Naive B cell (primary cell): ENCODE results near the gene PAGE2. TPM values are rescaled to one million over a fixed set of nuclear protein-coding genes. Genes with fewer than 3 reads are reported as not detected.
"Not testable (repeated sequence)": the region's sequence is repeated elsewhere in the genome, so short reads cannot be mapped to it uniquely, and the experiment has no call there.

Experiments
- ATAC-seq, 2 donors: fragments of 150-1000 bp; cut with Tn5 transposase; 2 replicates each; pipeline ENCODE4 v1.10.0; 2021; ENCODE audit warnings: low read depth in 2 of 2, mild to moderate bottlenecking in 2 of 2, moderate library complexity in 2 of 2
- DNase-seq: peaks from one replicate; pipeline ENCODE4 v3.0.0; 2022
- H3K27ac Mint-ChIP-seq, 6 donors: one replicate each; pipeline ENCODE4 v1.8.0; 2020 to 2022; ENCODE audit warnings: mild to moderate bottlenecking in 6 of 6, mixed read lengths in 6 of 6, moderate library complexity in 5 of 6, inconsistent platforms in 2 of 6
- H3K27me3 Mint-ChIP-seq, 3 donors: one replicate each; pipeline ENCODE4 v1.8.0; 2021 to 2022; ENCODE audit warnings: mixed read lengths in 3 of 3, mild to moderate bottlenecking in 1 of 3
- H3K36me3 Mint-ChIP-seq, 2 donors: one replicate each; pipeline ENCODE4 v1.8.0; 2020 to 2022; ENCODE audit warnings: mixed read lengths in 2 of 2, inconsistent platforms in 1 of 2, mild to moderate bottlenecking in 1 of 2
- H3K4me1 Mint-ChIP-seq, 3 donors: one replicate each; pipeline ENCODE4 v1.8.0; 2020 to 2022; ENCODE audit warnings: mixed read lengths in 3 of 3, inconsistent platforms in 1 of 3, mild to moderate bottlenecking in 1 of 3, moderate library complexity in 1 of 3
- H3K4me3 Mint-ChIP-seq, 8 donors: one replicate each; pipeline ENCODE4 v1.8.0; 2020 to 2022; ENCODE audit warnings: mild to moderate bottlenecking in 8 of 8, mixed read lengths in 8 of 8, moderate library complexity in 8 of 8, inconsistent platforms in 2 of 8
- H3K9me3 Mint-ChIP-seq, 7 donors: one replicate each; pipeline ENCODE4 v1.8.0; 2020 to 2022; ENCODE audit warnings: mixed read lengths in 7 of 7, mild to moderate bottlenecking in 5 of 7, inconsistent platforms in 2 of 7, moderate library complexity in 1 of 7
- polyA plus RNA-seq, 6 donors: library from polyadenylated mRNA; unstranded; fragments of 300-500 nt; fragmentation: Illumina TruSeq; gene quantifications; one replicate each; pipeline ENCODE4 v1.2.3, GENCODE V29; 2021; ENCODE audit warnings: low read depth in 6 of 6

The PAGE2 gene
- polyA plus RNA-seq, 6 donors from 2014 or later = not detected

- no peak for DNase-seq
- ATAC-seq = no peak
- Mint-ChIP-seq H3K4me1 (no peaks in the 10 kb centered on the region), H3K36me3 (no peaks in the 10 kb centered on the region), H3K9me3 (peaks cover 0 to 8% (median 0%) of the 10 kb centered on the region in 7 donors), H3K4me3 (no peak overlapping the region), H3K27ac (no peak overlapping the region), H3K27me3 (no peaks in the 10 kb centered on the region)
Observed at GRCh38 chrX:55107911-55108310, 19.1 kb downstream of the PAGE2 start.

DNA sequence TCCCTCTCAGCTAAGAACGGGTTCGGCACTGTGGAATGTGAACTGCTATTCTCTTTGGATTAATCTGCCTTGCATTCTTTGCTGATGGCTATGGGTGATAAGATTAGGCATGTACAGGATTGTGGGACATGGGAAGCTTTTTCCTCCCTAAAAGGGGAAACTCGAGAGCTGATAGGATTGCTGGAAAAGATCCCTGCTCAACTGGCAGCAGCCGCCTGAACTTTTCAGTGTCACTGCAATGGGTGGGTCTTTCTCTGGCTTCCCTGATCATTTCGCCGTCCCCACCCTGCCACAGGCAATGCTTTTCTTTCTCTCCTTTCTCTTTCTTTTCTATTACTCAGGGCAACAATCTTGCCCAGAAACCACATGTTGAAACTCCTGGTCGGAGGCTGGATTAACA lies 20.5 kb downstream of the PAGE2 start:
- no peak overlapping the region for H3K4me3 Mint-ChIP-seq
- no peaks in the 10 kb centered on the region for H3K36me3 Mint-ChIP-seq

DNA sequence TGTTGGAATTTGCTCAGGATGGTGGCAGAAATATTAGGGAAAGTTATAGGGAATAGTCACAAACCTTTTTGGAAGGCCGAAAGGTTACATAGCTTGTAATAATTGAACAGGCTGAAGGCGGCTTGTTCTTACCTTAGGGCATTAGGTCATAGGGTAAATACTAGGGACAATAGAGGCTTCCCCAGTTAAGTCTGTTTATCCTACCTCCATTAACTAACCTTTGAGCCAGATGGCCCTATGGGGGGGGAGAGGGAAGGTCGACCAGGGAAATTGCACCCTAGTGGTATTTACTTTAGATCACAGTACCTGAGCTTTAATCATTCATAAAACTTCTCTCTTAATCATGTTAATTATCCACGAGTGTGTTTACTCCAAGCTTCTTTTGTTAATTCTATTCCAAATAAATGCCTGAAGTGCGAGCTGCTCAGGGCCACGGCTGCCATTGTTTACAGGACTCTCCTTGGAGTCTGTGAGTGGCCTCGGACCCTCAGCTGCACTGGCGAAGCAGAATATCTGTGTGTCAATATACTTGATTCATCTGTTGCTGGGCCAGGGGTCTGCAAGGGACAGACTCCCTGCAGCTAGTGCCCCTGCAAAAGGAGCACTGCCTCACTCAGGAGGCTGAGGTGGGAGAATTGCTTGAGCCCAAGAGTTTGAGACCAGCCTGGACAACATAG lies 22.9 kb downstream of the PAGE2 start:
- Mint-ChIP-seq H3K27me3 (peaks cover 0 to 20% (median 9%) of the 10 kb centered on the region in 3 donors), H3K4me1 (no peaks in the 10 kb centered on the region), H3K36me3 (no peaks in the 10 kb centered on the region), H3K4me3 (no peak overlapping the region), H3K9me3 (peaks cover 0 to 2% (median 0%) of the 10 kb centered on the region in 7 donors), H3K27ac (no peak overlapping the region)
- DNase-seq (no peak), ATAC-seq (no peak)

More for the DNA sequence above, 20.5 kb downstream of the PAGE2 start:
- no peak overlapping the region for H3K27ac Mint-ChIP-seq
- H3K9me3 Mint-ChIP-seq = peaks cover 0 to 8% (median 0%) of the 10 kb centered on the region in 7 donors
- peaks cover 0 to under 1% (median 0%) of the 10 kb centered on the region in 3 donors for H3K27me3 Mint-ChIP-seq
- H3K4me1 Mint-ChIP-seq = no peaks in the 10 kb centered on the region
- ATAC-seq = no peak
- no peak for DNase-seq

DNA sequence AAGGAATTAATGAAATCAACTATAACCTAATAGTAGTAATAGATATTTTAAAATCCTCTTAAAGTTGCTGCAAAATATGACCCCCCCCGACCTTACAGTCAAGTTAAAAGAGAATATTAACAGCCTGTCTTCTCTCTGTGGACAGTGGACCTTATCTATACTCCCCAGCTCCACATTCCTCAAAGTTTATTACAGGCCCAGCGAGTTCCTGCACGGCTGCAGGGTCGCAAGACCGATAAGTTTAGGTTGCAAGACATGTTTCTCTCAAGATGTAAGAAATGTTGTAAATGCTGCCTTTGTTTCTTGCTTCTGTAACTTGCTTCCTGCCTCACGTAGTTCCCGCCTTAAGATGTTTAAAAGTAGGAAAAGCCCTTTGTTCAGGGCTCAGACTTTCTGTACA lies 27.8 kb downstream of the PAGE2 start:
- H3K9me3 Mint-ChIP-seq, DNase-seq, H3K36me3 Mint-ChIP-seq, ATAC-seq, H3K4me1 Mint-ChIP-seq, H3K27ac Mint-ChIP-seq, H3K4me3 Mint-ChIP-seq: not testable (repeated sequence)
- H3K27me3 Mint-ChIP-seq = peaks cover 3 to 39% (median 22%) of the 10 kb centered on the region in 3 donors

GRCh38 chrX:55118574-55118973 lies 29.8 kb downstream of the PAGE2 start:
- Mint-ChIP-seq H3K9me3 (no peaks in the 10 kb centered on the region), H3K36me3 (no peaks in the 10 kb centered on the region)
- no peak for DNase-seq

GRCh38 chrX:55119271-55119670 lies 30.5 kb downstream of the PAGE2 start:
- Mint-ChIP-seq H3K4me3 (no peak overlapping the region), H3K9me3 (no peaks in the 10 kb centered on the region), H3K27me3 (peaks cover 3 to 49% (median 22%) of the 10 kb centered on the region in 3 donors), H3K4me1 (no peaks in the 10 kb centered on the region), H3K27ac (no peak overlapping the region), H3K36me3 (no peaks in the 10 kb centered on the region)
- DNase-seq = no peak
- no peak for ATAC-seq

More at GRCh38 chrX:55118574-55118973, 29.8 kb downstream of the PAGE2 start:
- Mint-ChIP-seq H3K27me3 (peaks cover 3 to 44% (median 22%) of the 10 kb centered on the region in 3 donors), H3K4me1 (no peaks in the 10 kb centered on the region), H3K27ac (no peak overlapping the region), H3K4me3 (no peak overlapping the region)
- no peak for ATAC-seq

- no peaks in the 10 kb centered on the region for H3K4me1 Mint-ChIP-seq
- DNase-seq (no peak), ATAC-seq (no peak)
- no peak overlapping the region for H3K4me3 Mint-ChIP-seq
- H3K36me3 Mint-ChIP-seq = no peaks in the 10 kb centered on the region
- peaks cover 3 to 44% (median 22%) of the 10 kb centered on the region in 3 donors for H3K27me3 Mint-ChIP-seq
- H3K27ac Mint-ChIP-seq = no peak overlapping the region
- H3K9me3 Mint-ChIP-seq = no peaks in the 10 kb centered on the region
Observed at GRCh38 chrX:55119712-55120111, 30.9 kb downstream of the PAGE2 start.

GRCh38 chrX:55120761-55121358 lies 32.0 kb downstream of the PAGE2 start:
- no peaks in the 10 kb centered on the region for H3K9me3 Mint-ChIP-seq
- H3K4me1 Mint-ChIP-seq = no peaks in the 10 kb centered on the region
- peak overlapping the region in 1 of 8 donors; percentile 23 for H3K4me3 Mint-ChIP-seq
- ATAC-seq (no peak), DNase-seq (no peak)
- H3K36me3 Mint-ChIP-seq = no peaks in the 10 kb centered on the region
- H3K27me3 Mint-ChIP-seq = peaks cover 3 to 34% (median 19%) of the 10 kb centered on the region in 3 donors
- no peak overlapping the region for H3K27ac Mint-ChIP-seq

DNA sequence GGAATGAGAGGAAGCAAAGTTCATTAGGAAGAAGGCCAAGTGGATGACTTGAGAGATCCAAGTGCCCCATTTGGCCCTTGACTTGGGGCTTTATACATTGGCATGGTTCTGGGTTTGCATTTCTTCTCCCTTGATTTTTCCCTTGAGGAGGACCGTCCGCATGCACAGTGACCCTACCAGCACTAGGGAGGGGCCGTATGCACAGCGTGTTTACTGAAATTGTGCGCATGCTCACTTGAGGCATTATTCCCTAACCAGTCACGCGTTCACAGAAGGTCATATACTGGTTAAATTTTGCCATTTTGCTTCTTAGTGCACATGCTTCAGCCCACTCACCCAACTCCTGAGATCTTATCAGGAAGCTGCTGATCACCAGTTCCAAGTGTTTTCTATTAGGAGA lies 35.1 kb downstream of the PAGE2 start:
- Mint-ChIP-seq H3K4me1 (no peaks in the 10 kb centered on the region), H3K27ac (peak overlapping the region in 1 of 6 donors; percentile 74), H3K36me3 (no peaks in the 10 kb centered on the region), H3K4me3 (no peak overlapping the region), H3K9me3 (no peaks in the 10 kb centered on the region), H3K27me3 (peaks cover 3 to 36% (median 13%) of the 10 kb centered on the region in 3 donors)
- ATAC-seq = no peak
- DNase-seq = no peak

DNA sequence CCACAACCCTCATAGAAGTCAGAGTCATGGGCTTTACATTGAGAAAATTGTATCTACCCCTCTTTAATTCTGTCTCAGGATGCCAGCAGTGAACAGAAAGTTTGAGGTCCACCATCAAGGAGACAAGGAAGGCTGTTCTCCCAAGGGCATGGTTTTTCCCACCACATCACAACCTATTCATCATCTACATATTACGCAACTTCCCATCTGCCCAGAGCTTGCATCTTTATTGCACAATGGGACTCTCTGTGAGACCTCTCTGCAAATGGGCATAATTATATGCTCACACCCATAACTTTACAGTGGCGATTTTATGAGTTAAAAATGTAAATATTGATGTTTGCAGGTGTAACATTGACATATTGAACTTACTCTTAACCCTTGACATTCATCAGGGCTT lies 38.9 kb downstream of the PAGE2 start:
- H3K27me3 Mint-ChIP-seq = peaks cover 4 to 41% (median 11%) of the 10 kb centered on the region in 3 donors
- H3K9me3 Mint-ChIP-seq = no peaks in the 10 kb centered on the region
- no peak overlapping the region for H3K27ac Mint-ChIP-seq
- no peak overlapping the region for H3K4me3 Mint-ChIP-seq
- ATAC-seq = no peak
- no peaks in the 10 kb centered on the region for H3K36me3 Mint-ChIP-seq
- no peak for DNase-seq
- no peaks in the 10 kb centered on the region for H3K4me1 Mint-ChIP-seq

DNA sequence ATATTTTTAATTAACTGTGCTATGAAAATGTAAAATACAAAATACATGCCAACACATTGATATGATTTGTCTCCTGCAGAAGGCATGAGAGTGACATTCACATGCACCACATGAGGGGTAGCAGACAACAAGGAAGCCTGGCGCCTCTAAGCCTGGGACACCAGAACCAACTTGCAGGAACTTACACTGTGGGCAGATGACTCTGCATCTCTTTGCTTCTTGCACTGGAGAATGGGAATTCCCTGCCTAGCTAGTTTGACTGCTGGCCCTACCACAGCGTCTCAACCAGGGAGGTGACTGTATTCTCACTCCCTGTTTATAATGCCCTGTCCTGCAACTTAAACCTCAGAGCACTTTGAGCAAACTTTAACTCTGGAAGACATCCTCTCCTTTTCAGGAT lies 40.5 kb downstream of the PAGE2 start:
- ATAC-seq = no peak
- no peaks in the 10 kb centered on the region for H3K4me1 Mint-ChIP-seq

GRCh38 chrX:55130481-55130880 lies 41.7 kb downstream of the PAGE2 start:
- no peak for DNase-seq
- Mint-ChIP-seq H3K4me3 (no peak overlapping the region), H3K27me3 (peaks cover 4 to 39% (median 11%) of the 10 kb centered on the region in 3 donors), H3K9me3 (no peaks in the 10 kb centered on the region), H3K27ac (no peak overlapping the region), H3K4me1 (no peaks in the 10 kb centered on the region), H3K36me3 (no peaks in the 10 kb centered on the region)
- ATAC-seq = no peak

More for the DNA sequence above, 40.5 kb downstream of the PAGE2 start:
- no peaks in the 10 kb centered on the region for H3K9me3 Mint-ChIP-seq
- DNase-seq = no peak
- H3K27me3 Mint-ChIP-seq = peaks cover 4 to 39% (median 11%) of the 10 kb centered on the region in 3 donors
- H3K36me3 Mint-ChIP-seq = no peaks in the 10 kb centered on the region
- H3K27ac Mint-ChIP-seq = no peak overlapping the region
- no peak overlapping the region for H3K4me3 Mint-ChIP-seq

- Mint-ChIP-seq H3K4me3 (no peak overlapping the region), H3K27ac (no peak overlapping the region), H3K9me3 (no peaks in the 10 kb centered on the region), H3K27me3 (peaks cover 4 to 38% (median 11%) of the 10 kb centered on the region in 3 donors), H3K4me1 (no peaks in the 10 kb centered on the region), H3K36me3 (no peaks in the 10 kb centered on the region)
- no peak for DNase-seq
- ATAC-seq = no peak
Observed at GRCh38 chrX:55132416-55132815, 43.6 kb downstream of the PAGE2 start.

- H3K27ac Mint-ChIP-seq = peak overlapping the region in 1 of 6 donors; percentile 67
- H3K4me1 Mint-ChIP-seq = no peaks in the 10 kb centered on the region
- ATAC-seq (no peak), DNase-seq (peak; percentile 2)
- H3K36me3 Mint-ChIP-seq = peaks cover 0 to 8% of the 10 kb centered on the region in 2 donors
- no peak overlapping the region for H3K4me3 Mint-ChIP-seq
- peaks cover 0 to 19% (median 4%) of the 10 kb centered on the region in 3 donors for H3K27me3 Mint-ChIP-seq
- H3K9me3 Mint-ChIP-seq = peaks cover under 1 to 11% (median 7%) of the 10 kb centered on the region in 7 donors
Observed at GRCh38 chrX:55135171-55135570, 46.4 kb downstream of the PAGE2 start.
